A549 (cell line): Measurements from ENCODE around the gene NCKIPSD. TPM values are rescaled to one million over a fixed set of nuclear protein-coding genes. Genes with fewer than 3 reads are reported as not detected.
A peak's percentile ranks its signal among the peaks of the same experiment; 100 is the strongest.

Experiments
- ATAC-seq, 2 experiments: fragments of 200-7000 bp in 1 of 2; fragments of >200 bp in 1 of 2; cut with Nextera tagmentation in 1 of 2; cut with Tn5 transposase in 1 of 2; 3 replicates each; pipeline versions ENCODE4 v1.8.0 to v1.9.1; 2018 to 2020; ENCODE audit warnings: mild to moderate bottlenecking in 1 of 2, moderate library complexity in 1 of 2
- CTCF ChIA-PET: fragments of 300-600 bp; sonication (Branson Sonifier 250); formaldehyde crosslinking; extraction: SDS; loops from one replicate; lab custom pipeline; 2021; ENCODE audit warnings: antibody characterized with exemption, inconsistent platforms; lab: Yijun Ruan, JAX
- POLR2A ChIA-PET: fragments of 350-600 bp; formaldehyde crosslinking; extraction: SDS; loops from one replicate; lab custom pipeline; 2021; ENCODE audit warnings: antibody characterized with exemption, inconsistent platforms; lab: Yijun Ruan, JAX
- DNase-seq, 2 experiments: peaks; one replicate each; pipeline versions ENCODE4 v3.0.0 to v3.0.0-alpha.2; 2011 to 2016; ENCODE audit warnings: low read depth in 1 of 2, low spot score in 1 of 2
- FAIRE-seq: peaks from 2 replicates; lab custom pipeline; 2011; peaks lifted over from hg19 to GRCh38; lab: Jason Lieb, UNC
- H3K27ac ChIP-seq, 2 experiments: fragments of >200 bp; sonication (Bioruptor Twin); formaldehyde crosslinking; 3 replicates each; pipeline ENCODE4 v1.5.1; 2016 to 2017
- H3K4me1 ChIP-seq: fragments of >200 bp; sonication (Bioruptor Twin); formaldehyde crosslinking; 3 replicates; pipeline ENCODE4 v1.6.1; 2016
- H3K4me2 ChIP-seq: fragments of >200 bp; sonication (Bioruptor Twin); formaldehyde crosslinking; 3 replicates; pipeline ENCODE4 v1.6.1; 2016
- H3K4me3 ChIP-seq: fragments of >200 bp; sonication (Bioruptor Twin); formaldehyde crosslinking; 3 replicates; pipeline ENCODE4 v1.5.1; 2016
- H3K9me3 ChIP-seq: fragments of >200 bp; sonication (Bioruptor Twin); formaldehyde crosslinking; 3 replicates; pipeline ENCODE4 v1.6.1; 2016
- CBX8 ChIP-seq: fragments of 200-600 bp; sonication (generic); IDR thresholded peaks from 2 replicates; pipeline ENCODE4 v1.6.1; 2016
- CEBPB ChIP-seq, 2 experiments: fragments of >200 bp in 1 of 2; sonication (Bioruptor Twin) in 1 of 2; formaldehyde crosslinking in 1 of 2; IDR thresholded peaks; 2 replicates each; pipeline ENCODE4 v1.6.1; 2012 to 2016
- CHD4 ChIP-seq: fragments of 200-600 bp; sonication (generic); IDR thresholded peaks from 2 replicates; pipeline ENCODE4 v1.6.1; 2016; ENCODE audit warnings: antibody characterized with exemption, mild to moderate bottlenecking, borderline replicate concordance
- EHF ChIP-seq: fragments of 250-450 bp; sonication (Bioruptor Pico); IDR thresholded peaks from 2 replicates; pipeline ENCODE4 v1.5.0; 2020; ENCODE audit warnings: mild to moderate bottlenecking
- EHMT2 ChIP-seq: fragments of 200-600 bp; sonication (generic); IDR thresholded peaks from 2 replicates; pipeline ENCODE4 v1.6.1; 2016; ENCODE audit warnings: antibody characterized with exemption, low read depth, mild to moderate bottlenecking, moderate library complexity
- FOXS1 ChIP-seq: fragments of 250-450 bp; sonication (Bioruptor Pico); IDR thresholded peaks from 2 replicates; pipeline ENCODE4 v1.5.0; 2020; ENCODE audit warnings: mild to moderate bottlenecking, moderate library complexity
- KDM1A ChIP-seq: fragments of 200-600 bp; sonication (generic); IDR thresholded peaks from 2 replicates; pipeline ENCODE4 v1.6.1; 2016; ENCODE audit warnings: low read depth, mild to moderate bottlenecking
- KDM5A ChIP-seq: fragments of 200-600 bp; sonication (generic); IDR thresholded peaks from 2 replicates; pipeline ENCODE4 v1.6.1; 2016; ENCODE audit warnings: antibody characterized with exemption, mild to moderate bottlenecking
- MAZ ChIP-seq: fragments of 150-350 bp; IDR thresholded peaks from 2 replicates; pipeline ENCODE4 v1.6.1; 2014; ENCODE audit warnings: antibody characterized with exemption, low read depth, low read length, borderline replicate concordance
- MYC ChIP-seq: IDR thresholded peaks from 2 replicates; pipeline ENCODE4 v1.6.1; 2012; ENCODE audit warnings: mild to moderate bottlenecking, inconsistent platforms, low read length, improper control_type of control experiment, borderline replicate concordance
- NFE2L2 ChIP-seq: fragments of 150-350 bp; conservative IDR thresholded peaks from 2 replicates; pipeline ENCODE4 v1.6.1; 2014; ENCODE audit warnings: low read length
- POLR2A ChIP-seq: IDR thresholded peaks from 2 replicates; pipeline ENCODE4 v1.6.1; 2012; ENCODE audit warnings: mild to moderate bottlenecking, low read length
- RAD21 ChIP-seq, 2 experiments: fragments of >200 bp in 1 of 2; sonication (Bioruptor Twin) in 1 of 2; formaldehyde crosslinking in 1 of 2; IDR thresholded peaks in 1 of 2; conservative IDR thresholded peaks in 1 of 2; 2 replicates in 1 of 2; 3 replicates in 1 of 2; pipeline ENCODE4 v1.6.1; 2012 to 2018; ENCODE audit warnings: inconsistent platforms in 1 of 2
- TFCP2L1 ChIP-seq: fragments of 250-450 bp; sonication (Bioruptor Pico); IDR thresholded peaks from 2 replicates; pipeline ENCODE4 v1.5.0; 2021; ENCODE audit warnings: mild to moderate bottlenecking
- WGBS: methylation state at CpG from one replicate; pipeline ENCODE4 v1.1.6; 2017; ENCODE audit errors: missing lambda C conversion rate; 5-methylcytosine and 5-hydroxymethylcytosine counted together
- polyA plus RNA-seq, 4 experiments: library from polyadenylated mRNA; depleted of rRNA in 3 of 4; stranded (reverse); fragments of >200 nt; fragmentation: RNase III in 1 of 4; extraction: RNeasy Plus Mini Kit Qiagen cat#74134 plus additional on column Dnase treatment in 1 of 4; gene quantifications; 2 replicates in 3 of 4; 3 replicates in 1 of 4; pipeline ENCODE4 v1.2.3, GENCODE V29; 2011 to 2017
- TF ChIP-seq, protein P1 (sequence below): IDR thresholded peaks from 2 replicates; pipeline ENCODE4 v1.6.1; 2012
- TF ChIP-seq, protein P2 (sequence below): fragments of 250-450 bp; sonication (Bioruptor Pico); IDR thresholded peaks from 2 replicates; pipeline ENCODE4 v1.5.0; 2020; ENCODE audit warnings: low read depth, mild to moderate bottlenecking, moderate library complexity
- TF ChIP-seq, protein P3 (sequence below): fragments of >200 bp; sonication (Bioruptor Twin); formaldehyde crosslinking; IDR thresholded peaks from 3 replicates; pipeline ENCODE4 v1.5.1; 2016
- TF ChIP-seq, protein P4 (sequence below): fragments of 200-600 bp; sonication (generic); IDR thresholded peaks from 2 replicates; pipeline ENCODE4 v1.6.1; 2016; ENCODE audit warnings: antibody characterized with exemption, mild to moderate bottlenecking, moderate library complexity

NCKIPSD gene
- polyA plus RNA-seq, 2 of the 4 experiments (the other 2 are of a cell fraction): 10.2 to 10.9 TPM

DNA sequence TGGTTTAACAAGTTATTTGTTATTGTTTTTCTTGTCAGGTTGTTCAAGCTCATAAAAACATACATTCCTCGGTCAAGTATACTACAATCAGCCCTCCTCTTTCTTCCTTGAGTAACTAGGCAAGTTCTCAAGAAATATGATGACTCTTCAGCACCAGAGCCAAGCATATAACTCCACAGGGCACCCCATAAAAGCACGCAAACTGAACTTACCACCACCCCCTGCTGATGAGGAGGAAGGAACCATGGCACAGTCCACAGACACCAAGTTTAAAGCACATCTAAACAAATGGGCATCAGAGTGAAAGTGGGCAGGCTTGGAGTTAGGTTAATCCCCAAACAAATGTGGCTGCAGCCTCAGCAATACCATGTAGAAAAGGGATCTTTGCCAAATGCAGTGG, 26.0 kb upstream of the NCKIPSD start:
- peaks cover 26% of the 10 kb centered on the region; the same call in 2 of the 3 replicates for H3K4me1 ChIP-seq
- FAIRE-seq: no peak
- whole genome bisulfite sequencing: 91% methylated on average over 2 of the region's 2 CpGs

DNA sequence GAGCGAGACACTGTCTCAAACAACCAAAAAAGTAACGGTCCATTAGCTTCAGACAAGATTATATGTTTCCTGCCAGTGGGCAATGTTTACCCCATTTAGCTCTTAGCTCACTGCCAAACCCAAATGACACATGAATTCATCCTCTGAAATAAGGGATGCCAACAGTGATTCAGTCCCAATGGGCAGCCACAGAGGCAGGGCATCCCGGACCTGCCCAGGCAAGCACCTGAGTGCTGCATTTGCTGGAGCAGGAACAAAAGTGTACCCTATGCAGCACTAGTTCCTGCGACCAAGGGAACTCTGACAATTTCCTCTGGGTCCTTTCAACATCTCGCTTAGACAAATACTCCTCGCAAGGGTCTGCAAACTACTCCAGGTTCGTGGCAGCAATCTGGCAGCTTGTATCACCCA, 23.3 kb upstream of the NCKIPSD start:
- peak in 1 of 2 experiments; percentile 26; a peak in 2 of 6 replicates for ATAC-seq
- H3K4me1 ChIP-seq: peaks cover 13% of the 10 kb centered on the region; the same call in 2 of the 3 replicates
- no peak overlapping the region for H3K4me3 ChIP-seq
- ChIA-PET CTCF (interaction anchor here (1.4 to 4.6 kb wide), 3 partner anchors 14 to 31 kb away, joined by 4 to 18 read pairs (median 7); partner anchors contain the start of gene NCKIPSD), POLR2A (interaction anchor here (1.0 kb wide), 1 partner anchor 8 kb away, joined by 3 read pairs; the partner anchor contains the start of gene IP6K2)
- no peaks in the 10 kb centered on the region for H3K9me3 ChIP-seq
- 85% methylated on average over 7 of the region's 7 CpGs for WGBS
- TF ChIP-seq KDM1A (no peak), RAD21 (conservative IDR thresholded peaks at IDR 0.05 in 1 of 2, IDR thresholded peaks at IDR 0.05 in 1 of 2) (no peak), FOXS1 (CRISPR knock-in tag) (no peak), TFCP2L1 (CRISPR knock-in tag) (no peak), MYC (no peak), NFE2L2 (no peak), CEBPB (IDR thresholded peaks at IDR 0.05) (no peak)
- TF ChIP-seq, protein P1, sequence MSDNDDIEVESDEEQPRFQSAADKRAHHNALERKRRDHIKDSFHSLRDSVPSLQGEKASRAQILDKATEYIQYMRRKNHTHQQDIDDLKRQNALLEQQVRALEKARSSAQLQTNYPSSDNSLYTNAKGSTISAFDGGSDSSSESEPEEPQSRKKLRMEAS: no peak
- TF ChIP-seq, protein P2, sequence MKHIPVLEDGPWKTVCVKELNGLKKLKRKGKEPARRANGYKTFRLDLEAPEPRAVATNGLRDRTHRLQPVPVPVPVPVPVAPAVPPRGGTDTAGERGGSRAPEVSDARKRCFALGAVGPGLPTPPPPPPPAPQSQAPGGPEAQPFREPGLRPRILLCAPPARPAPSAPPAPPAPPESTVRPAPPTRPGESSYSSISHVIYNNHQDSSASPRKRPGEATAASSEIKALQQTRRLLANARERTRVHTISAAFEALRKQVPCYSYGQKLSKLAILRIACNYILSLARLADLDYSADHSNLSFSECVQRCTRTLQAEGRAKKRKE (CRISPR knock-in tag): no peak
- TF ChIP-seq, protein P3, sequence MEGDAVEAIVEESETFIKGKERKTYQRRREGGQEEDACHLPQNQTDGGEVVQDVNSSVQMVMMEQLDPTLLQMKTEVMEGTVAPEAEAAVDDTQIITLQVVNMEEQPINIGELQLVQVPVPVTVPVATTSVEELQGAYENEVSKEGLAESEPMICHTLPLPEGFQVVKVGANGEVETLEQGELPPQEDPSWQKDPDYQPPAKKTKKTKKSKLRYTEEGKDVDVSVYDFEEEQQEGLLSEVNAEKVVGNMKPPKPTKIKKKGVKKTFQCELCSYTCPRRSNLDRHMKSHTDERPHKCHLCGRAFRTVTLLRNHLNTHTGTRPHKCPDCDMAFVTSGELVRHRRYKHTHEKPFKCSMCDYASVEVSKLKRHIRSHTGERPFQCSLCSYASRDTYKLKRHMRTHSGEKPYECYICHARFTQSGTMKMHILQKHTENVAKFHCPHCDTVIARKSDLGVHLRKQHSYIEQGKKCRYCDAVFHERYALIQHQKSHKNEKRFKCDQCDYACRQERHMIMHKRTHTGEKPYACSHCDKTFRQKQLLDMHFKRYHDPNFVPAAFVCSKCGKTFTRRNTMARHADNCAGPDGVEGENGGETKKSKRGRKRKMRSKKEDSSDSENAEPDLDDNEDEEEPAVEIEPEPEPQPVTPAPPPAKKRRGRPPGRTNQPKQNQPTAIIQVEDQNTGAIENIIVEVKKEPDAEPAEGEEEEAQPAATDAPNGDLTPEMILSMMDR: no peak
- no peak for DNase-seq
- FAIRE-seq: no peak
- peak overlapping the region; percentile 31 to 70; a peak in 5 of 6 replicates for H3K27ac ChIP-seq
- H3K4me2 ChIP-seq: 0 out of 3 replicates have a peak overlapping the region, but pooled peaks have one; percentile 21

More for the DNA sequence above, 26.0 kb upstream of the NCKIPSD start:
- no peak overlapping the region for H3K4me2 ChIP-seq
- H3K9me3 ChIP-seq: no peaks in the 10 kb centered on the region
- POLR2A ChIA-PET: no interaction called here
- no peak for ATAC-seq
- H3K4me3 ChIP-seq: no peak overlapping the region
- no peak overlapping the region for H3K27ac ChIP-seq
- CTCF ChIA-PET: no interaction called here
- no peak for DNase-seq
- TF ChIP-seq, protein P4, sequence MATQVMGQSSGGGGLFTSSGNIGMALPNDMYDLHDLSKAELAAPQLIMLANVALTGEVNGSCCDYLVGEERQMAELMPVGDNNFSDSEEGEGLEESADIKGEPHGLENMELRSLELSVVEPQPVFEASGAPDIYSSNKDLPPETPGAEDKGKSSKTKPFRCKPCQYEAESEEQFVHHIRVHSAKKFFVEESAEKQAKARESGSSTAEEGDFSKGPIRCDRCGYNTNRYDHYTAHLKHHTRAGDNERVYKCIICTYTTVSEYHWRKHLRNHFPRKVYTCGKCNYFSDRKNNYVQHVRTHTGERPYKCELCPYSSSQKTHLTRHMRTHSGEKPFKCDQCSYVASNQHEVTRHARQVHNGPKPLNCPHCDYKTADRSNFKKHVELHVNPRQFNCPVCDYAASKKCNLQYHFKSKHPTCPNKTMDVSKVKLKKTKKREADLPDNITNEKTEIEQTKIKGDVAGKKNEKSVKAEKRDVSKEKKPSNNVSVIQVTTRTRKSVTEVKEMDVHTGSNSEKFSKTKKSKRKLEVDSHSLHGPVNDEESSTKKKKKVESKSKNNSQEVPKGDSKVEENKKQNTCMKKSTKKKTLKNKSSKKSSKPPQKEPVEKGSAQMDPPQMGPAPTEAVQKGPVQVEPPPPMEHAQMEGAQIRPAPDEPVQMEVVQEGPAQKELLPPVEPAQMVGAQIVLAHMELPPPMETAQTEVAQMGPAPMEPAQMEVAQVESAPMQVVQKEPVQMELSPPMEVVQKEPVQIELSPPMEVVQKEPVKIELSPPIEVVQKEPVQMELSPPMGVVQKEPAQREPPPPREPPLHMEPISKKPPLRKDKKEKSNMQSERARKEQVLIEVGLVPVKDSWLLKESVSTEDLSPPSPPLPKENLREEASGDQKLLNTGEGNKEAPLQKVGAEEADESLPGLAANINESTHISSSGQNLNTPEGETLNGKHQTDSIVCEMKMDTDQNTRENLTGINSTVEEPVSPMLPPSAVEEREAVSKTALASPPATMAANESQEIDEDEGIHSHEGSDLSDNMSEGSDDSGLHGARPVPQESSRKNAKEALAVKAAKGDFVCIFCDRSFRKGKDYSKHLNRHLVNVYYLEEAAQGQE: no peak
- no peak for TF ChIP-seq RAD21 (conservative IDR thresholded peaks at IDR 0.05 in 1 of 2, IDR thresholded peaks at IDR 0.05 in 1 of 2)

DNA sequence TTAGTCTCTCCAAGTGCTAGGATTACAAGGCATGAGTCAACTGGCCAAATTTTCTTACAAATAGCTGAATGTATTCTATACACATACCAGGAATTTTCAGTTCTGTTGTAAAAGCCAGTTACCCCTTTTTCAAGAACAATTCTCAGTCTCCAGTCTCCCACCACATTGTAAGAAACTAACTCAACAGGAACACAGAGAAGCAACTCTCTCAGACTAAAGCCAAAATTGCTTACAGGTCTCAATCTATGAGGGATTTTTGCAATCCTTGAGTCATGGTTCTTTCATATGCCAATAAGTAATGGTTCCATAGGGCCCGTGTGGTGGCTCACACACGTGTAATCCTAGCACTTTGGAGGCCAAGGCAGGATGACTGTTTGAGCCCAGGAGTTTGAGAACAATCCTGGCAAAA, 22.8 kb upstream of the NCKIPSD start:
- 54% methylated on average over 2 of the region's 2 CpGs for WGBS
- no peak for FAIRE-seq

More for the DNA sequence above, 22.8 kb upstream of the NCKIPSD start:
- peaks cover 13% of the 10 kb centered on the region; the same call in 2 of the 3 replicates for H3K4me1 ChIP-seq
- POLR2A ChIA-PET: interaction anchor here (1.0 kb wide), 1 partner anchor 9 kb away, joined by 3 read pairs; the partner anchor contains the start of gene IP6K2
- H3K4me3 ChIP-seq: no peak overlapping the region
- DNase-seq: no peak
- CTCF ChIA-PET: interaction anchor here (1.4 to 4.6 kb wide), 3 partner anchors 14 to 31 kb away, joined by 4 to 18 read pairs (median 7); partner anchors contain the start of gene NCKIPSD
- no peak overlapping the region for H3K4me2 ChIP-seq
- peak overlapping the region; percentile 31 to 70; a peak in 5 of 6 replicates for H3K27ac ChIP-seq
- ATAC-seq: peak in 1 of 2 experiments; percentile 19; a peak in 2 of 6 replicates
- TF ChIP-seq CHD4 (no peak), KDM5A (no peak), EHMT2 (no peak), EHF (CRISPR knock-in tag) (no peak), RAD21 (conservative IDR thresholded peaks at IDR 0.05 in 1 of 2, IDR thresholded peaks at IDR 0.05 in 1 of 2) (no peak), NFE2L2 (no peak), TFCP2L1 (CRISPR knock-in tag) (no peak), POLR2A (no peak), CBX8 (no peak), MAZ (no peak)
- H3K9me3 ChIP-seq: no peaks in the 10 kb centered on the region
